Activated CD8-positive, alpha-beta T cell treated with anti-CD3 and anti-CD28 coated beads for 36 hours (primary cell): ENCODE results near the gene DRC3. TPM values are rescaled to one million over a fixed set of nuclear protein-coding genes. Genes with fewer than 3 reads are reported as not detected.

ENCODE experiments used
- ATAC-seq: fragments of 200-7000 bp; cut with Tn5 transposase; one replicate; pipeline ENCODE4 v1.10.0; 2021; ENCODE audit warnings: mild to moderate bottlenecking, moderate library complexity
- CTCF ChIA-PET: fragments of 350-600 bp; sonication (Branson Sonifier 250); formaldehyde crosslinking; loops from one replicate; lab custom pipeline; 2021; ENCODE audit warnings: antibody characterized with exemption; lab: Charles Lee
- POLR2A ChIA-PET: fragments of 350-600 bp; sonication (Branson Sonifier 250); formaldehyde crosslinking; loops from one replicate; lab custom pipeline; 2021; ENCODE audit warnings: antibody characterized with exemption; lab: Charles Lee
- DNase-seq: peaks from one replicate; pipeline ENCODE4 v3.0.0-alpha.2; 2020
- H3K27ac Mint-ChIP-seq: one replicate; pipeline ENCODE4 v1.8.0; 2021; ENCODE audit warnings: mild to moderate bottlenecking, mixed read lengths
- H3K27me3 Mint-ChIP-seq: one replicate; pipeline ENCODE4 v1.8.0; 2021; ENCODE audit warnings: mixed read lengths
- H3K36me3 Mint-ChIP-seq: one replicate; pipeline ENCODE4 v1.8.0; 2021; ENCODE audit warnings: low read depth, mixed read lengths
- H3K4me1 Mint-ChIP-seq: one replicate; pipeline ENCODE4 v1.8.0; 2021; ENCODE audit warnings: low read depth, mixed read lengths
- H3K4me3 Mint-ChIP-seq: one replicate; pipeline ENCODE4 v1.8.0; 2021; ENCODE audit warnings: mild to moderate bottlenecking, moderate library complexity, mixed read lengths
- H3K9me3 Mint-ChIP-seq: one replicate; pipeline ENCODE4 v1.8.0; 2021; ENCODE audit warnings: mixed read lengths
- intact Hi-C: fragments of 100-400 bp; cut with micrococcal nuclease; formaldehyde crosslinking; loops from one replicate; pipeline ENCODE4 v1.10.0; 2022
- total RNA-seq, 2 experiments: library from RNA; stranded (reverse); gene quantifications; one replicate each; pipeline ENCODE4 v1.2.3, GENCODE V29; 2021
- TF ChIP-seq, protein P1 (sequence below): fragments of 200-600 bp; IDR thresholded peaks from one replicate; pipeline ENCODE4 v1.8.0; 2022; ENCODE audit warnings: antibody characterized with exemption, mild to moderate bottlenecking

DRC3 gene
- total RNA-seq, 2 experiments from 2014 or later, result 0.25 TPM; not detected in 1

DNA sequence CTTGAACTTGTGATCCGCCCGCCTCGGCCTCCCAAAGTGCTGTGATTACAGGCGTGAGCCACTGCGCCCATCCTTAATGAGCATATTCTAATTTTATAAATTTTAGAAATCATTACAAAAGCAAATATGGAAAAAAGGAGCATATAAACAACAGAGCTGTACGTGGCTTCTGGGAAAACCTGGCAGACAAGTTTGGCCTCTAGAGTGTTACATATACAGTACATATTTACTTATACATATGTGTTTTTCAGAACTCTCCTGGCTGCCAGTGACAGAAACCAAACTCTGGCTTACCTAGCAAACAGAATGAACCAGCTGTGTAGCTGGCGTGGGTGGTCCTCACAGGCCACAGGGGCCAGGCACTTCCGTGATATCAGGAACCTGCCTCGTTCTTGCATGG lies 10.1 kb downstream of the DRC3 start:
- H3K4me3 Mint-ChIP-seq, result no peak overlapping the region
- H3K4me1 Mint-ChIP-seq, result no peaks in the 10 kb centered on the region
- intact Hi-C loops, result no loop called here
- ATAC-seq, result no peak
- ChIA-PET POLR2A (interaction anchor here (1.2 kb wide), 1 partner anchor 55 kb away, joined by 3 read pairs; no protein-coding TSS in a partner anchor), CTCF (interaction anchor here (1.3 kb wide), 1 partner anchor 64 kb away, joined by 4 read pairs; no protein-coding TSS in a partner anchor)
- no peaks in the 10 kb centered on the region for H3K36me3 Mint-ChIP-seq
- H3K27me3 Mint-ChIP-seq, result no peaks in the 10 kb centered on the region
- H3K27ac Mint-ChIP-seq, result no peak overlapping the region
- TF ChIP-seq, protein P1, sequence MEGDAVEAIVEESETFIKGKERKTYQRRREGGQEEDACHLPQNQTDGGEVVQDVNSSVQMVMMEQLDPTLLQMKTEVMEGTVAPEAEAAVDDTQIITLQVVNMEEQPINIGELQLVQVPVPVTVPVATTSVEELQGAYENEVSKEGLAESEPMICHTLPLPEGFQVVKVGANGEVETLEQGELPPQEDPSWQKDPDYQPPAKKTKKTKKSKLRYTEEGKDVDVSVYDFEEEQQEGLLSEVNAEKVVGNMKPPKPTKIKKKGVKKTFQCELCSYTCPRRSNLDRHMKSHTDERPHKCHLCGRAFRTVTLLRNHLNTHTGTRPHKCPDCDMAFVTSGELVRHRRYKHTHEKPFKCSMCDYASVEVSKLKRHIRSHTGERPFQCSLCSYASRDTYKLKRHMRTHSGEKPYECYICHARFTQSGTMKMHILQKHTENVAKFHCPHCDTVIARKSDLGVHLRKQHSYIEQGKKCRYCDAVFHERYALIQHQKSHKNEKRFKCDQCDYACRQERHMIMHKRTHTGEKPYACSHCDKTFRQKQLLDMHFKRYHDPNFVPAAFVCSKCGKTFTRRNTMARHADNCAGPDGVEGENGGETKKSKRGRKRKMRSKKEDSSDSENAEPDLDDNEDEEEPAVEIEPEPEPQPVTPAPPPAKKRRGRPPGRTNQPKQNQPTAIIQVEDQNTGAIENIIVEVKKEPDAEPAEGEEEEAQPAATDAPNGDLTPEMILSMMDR, result no peak
- no peak for DNase-seq
- no peaks in the 10 kb centered on the region for H3K9me3 Mint-ChIP-seq

DNA sequence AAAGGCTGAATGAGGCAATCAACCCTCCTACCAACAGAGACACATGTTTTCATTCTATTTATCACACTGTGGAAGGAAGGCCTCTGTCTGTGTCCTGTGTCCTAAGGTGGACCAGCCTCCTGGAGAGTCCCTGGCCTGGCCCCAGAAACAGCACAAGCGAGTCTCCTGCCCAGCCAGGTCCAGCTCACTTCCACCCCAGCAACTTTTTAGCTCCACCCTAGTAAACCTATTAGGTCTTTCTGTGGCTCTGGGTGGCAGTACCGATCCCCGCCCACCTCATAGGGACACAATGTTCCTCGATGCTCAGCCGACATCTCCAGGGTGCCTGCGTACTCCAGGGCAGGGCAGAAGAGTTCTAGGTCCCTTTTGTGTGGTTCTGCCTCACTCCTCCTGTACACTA lies 10.7 kb downstream of the DRC3 start:
- Mint-ChIP-seq H3K27ac (no peak overlapping the region), H3K9me3 (no peaks in the 10 kb centered on the region), H3K36me3 (no peaks in the 10 kb centered on the region), H3K4me1 (no peaks in the 10 kb centered on the region), H3K27me3 (no peaks in the 10 kb centered on the region), H3K4me3 (no peak overlapping the region)
- ATAC-seq (no peak), DNase-seq (no peak)
- TF ChIP-seq, protein P1, result no peak
- intact Hi-C loops, result no loop called here
- CTCF ChIA-PET, result interaction anchor here (1.3 to 1.5 kb wide), 2 partner anchors 64 kb away, joined by 4 read pairs; no protein-coding TSS in a partner anchor
- POLR2A ChIA-PET, result interaction anchor here (1.2 kb wide), 1 partner anchor 55 kb away, joined by 3 read pairs; no protein-coding TSS in a partner anchor

DNA sequence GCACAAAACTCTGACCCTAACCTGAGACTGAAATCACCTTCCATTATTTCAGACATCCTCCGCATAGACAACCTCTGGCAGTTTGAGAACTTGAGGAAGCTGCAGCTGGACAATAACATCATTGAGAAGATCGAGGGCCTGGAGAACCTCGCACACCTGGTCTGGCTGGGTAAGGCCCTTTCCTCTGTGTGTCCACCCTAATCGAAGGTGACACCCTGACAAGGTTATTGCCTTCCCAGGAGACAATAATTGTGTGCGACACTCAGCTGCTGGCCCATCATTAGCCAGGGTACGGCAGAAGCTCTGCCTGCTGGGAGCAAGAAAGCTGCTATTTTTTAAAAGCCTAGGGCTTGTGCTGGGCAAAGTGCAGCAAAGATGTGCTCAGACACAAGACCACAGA lies 11.1 kb downstream of the DRC3 start:
- intact Hi-C loops, result no loop called here
- POLR2A ChIA-PET, result interaction anchor here (1.2 kb wide), 1 partner anchor 54 kb away, joined by 3 read pairs; no protein-coding TSS in a partner anchor
- ATAC-seq (no peak), DNase-seq (no peak)
- Mint-ChIP-seq H3K9me3 (no peaks in the 10 kb centered on the region), H3K4me3 (no peak overlapping the region), H3K27ac (no peak overlapping the region), H3K27me3 (no peaks in the 10 kb centered on the region), H3K4me1 (no peaks in the 10 kb centered on the region), H3K36me3 (no peaks in the 10 kb centered on the region)
- TF ChIP-seq, protein P1, result no peak
- CTCF ChIA-PET, result interaction anchor here (1.2 to 1.5 kb wide), 2 partner anchors 57 to 64 kb away, joined by 3 to 4 read pairs; no protein-coding TSS in a partner anchor

DNA sequence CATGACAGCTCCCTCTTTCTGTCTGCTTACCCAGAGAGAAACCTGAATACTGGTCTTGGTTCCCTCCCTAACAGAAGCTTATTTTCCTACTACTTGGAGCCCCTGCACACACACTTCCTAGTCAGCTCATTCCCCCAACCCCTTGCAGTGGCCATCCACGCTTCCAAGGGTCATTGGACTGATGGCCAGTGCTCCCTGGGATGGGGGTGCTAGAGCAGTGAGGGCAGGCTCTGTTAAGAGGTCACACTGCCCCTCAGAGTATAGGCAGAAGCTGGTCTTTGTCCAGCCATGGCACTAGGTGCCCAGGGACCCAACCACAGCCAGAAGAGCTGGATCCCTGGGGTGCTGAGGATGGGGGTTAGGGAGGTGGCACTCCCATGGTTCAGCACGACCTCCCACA lies 12.5 kb downstream of the DRC3 start:
- TF ChIP-seq, protein P1, result no peak
- Mint-ChIP-seq H3K9me3 (no peaks in the 10 kb centered on the region), H3K27ac (no peak overlapping the region), H3K4me3 (no peak overlapping the region), H3K27me3 (no peaks in the 10 kb centered on the region), H3K4me1 (no peaks in the 10 kb centered on the region), H3K36me3 (no peaks in the 10 kb centered on the region)
- CTCF ChIA-PET, result interaction anchor here (0.8 to 2.3 kb wide), 13 partner anchors 9 to 86 kb away, joined by 3 to 20 read pairs (median 4); partner anchors contain the start of gene DRC3
- intact Hi-C loops, result no loop called here
- POLR2A ChIA-PET, result interaction anchor here (1.1 to 1.2 kb wide), 2 partner anchors 8 to 13 kb away, joined by 3 read pairs; no protein-coding TSS in a partner anchor
- ATAC-seq (no peak), DNase-seq (no peak)

DNA sequence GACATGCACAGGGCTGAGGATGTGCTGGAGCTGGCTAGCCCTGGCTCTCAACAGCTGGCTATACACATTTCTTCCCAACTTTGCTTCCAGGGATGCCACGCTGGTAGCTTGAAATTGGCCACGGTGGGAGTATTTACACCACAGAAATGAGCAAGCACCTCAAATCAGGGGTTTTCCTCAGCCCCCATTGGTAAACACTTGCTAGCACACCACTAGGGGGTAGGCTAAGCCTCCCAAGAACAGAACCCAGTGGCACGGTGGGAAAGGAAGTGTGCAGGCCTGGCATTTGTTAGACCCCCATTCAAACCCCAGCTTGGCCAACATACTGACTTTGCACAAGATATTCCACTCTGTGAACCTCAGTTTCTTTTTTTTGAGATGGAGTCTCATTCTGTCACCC lies 12.9 kb downstream of the DRC3 start:
- ChIA-PET CTCF (interaction anchor here (0.8 to 2.3 kb wide), 11 partner anchors 9 to 86 kb away, joined by 3 to 20 read pairs (median 4); partner anchors contain the start of gene DRC3), POLR2A (interaction anchor here (1.1 to 1.2 kb wide), 2 partner anchors 7 to 13 kb away, joined by 3 read pairs; no protein-coding TSS in a partner anchor)
- Mint-ChIP-seq H3K4me1 (no peaks in the 10 kb centered on the region), H3K9me3 (no peaks in the 10 kb centered on the region), H3K36me3 (no peaks in the 10 kb centered on the region), H3K4me3 (no peak overlapping the region), H3K27ac (no peak overlapping the region), H3K27me3 (no peaks in the 10 kb centered on the region)
- DNase-seq, result peak; percentile 29
- peak; percentile 77 for ATAC-seq
- TF ChIP-seq, protein P1, result peak; percentile 22
- intact Hi-C loops, result no loop called here
